Skeletal muscle tissue (tissue), 4 donors: ENCODE data around the gene C8A. TPM values are rescaled to one million over a fixed set of nuclear protein-coding genes. Genes with fewer than 3 reads are reported as not detected.

Experiments
- H3K27ac ChIP-seq: one replicate; pipeline ENCODE4 v1.7.0; 2013; ENCODE audit warnings: mild to moderate bottlenecking, low read depth, low read length, inconsistent platforms
- H3K27me3 ChIP-seq, 3 donors: one replicate each; pipeline ENCODE4 v1.7.0; 2013; ENCODE audit warnings: low read length in 3 of 3; ENCODE audit not compliant: control insufficient read depth in 3 of 3, insufficient read depth in 3 of 3
- H3K36me3 ChIP-seq, 3 donors: one replicate each; pipeline ENCODE4 v1.7.0; 2013; ENCODE audit warnings: low read length in 3 of 3; ENCODE audit not compliant: control insufficient read depth in 3 of 3, insufficient read depth in 3 of 3
- H3K4me1 ChIP-seq, 3 donors: one replicate each; pipeline ENCODE4 v1.7.0; 2013; ENCODE audit warnings: low read length in 3 of 3, mild to moderate bottlenecking in 3 of 3; ENCODE audit not compliant: control insufficient read depth in 3 of 3, insufficient read depth in 3 of 3
- H3K4me3 ChIP-seq, 3 donors: one replicate each; pipeline ENCODE4 v1.7.0; 2013; ENCODE audit warnings: low read length in 3 of 3
- H3K9ac ChIP-seq, 3 donors: one replicate each; pipeline ENCODE4 v1.7.0; 2013; ENCODE audit warnings: low read length in 3 of 3, mild to moderate bottlenecking in 3 of 3, moderate library complexity in 2 of 3, low read depth in 1 of 3
- H3K9me3 ChIP-seq, 3 donors: one replicate each; pipeline ENCODE4 v1.7.0; 2013; ENCODE audit warnings: low read length in 3 of 3; ENCODE audit not compliant: control insufficient read depth in 3 of 3
- total RNA-seq: library from RNA; depleted of rRNA; stranded (reverse); fragments of >200 nt; gene quantifications from one replicate; pipeline ENCODE4 v1.2.3, GENCODE V29; 2014
- donor health status: Osteomylitis.

C8A gene
- total RNA-seq, 1 donor from 2014 or later = not detected

DNA sequence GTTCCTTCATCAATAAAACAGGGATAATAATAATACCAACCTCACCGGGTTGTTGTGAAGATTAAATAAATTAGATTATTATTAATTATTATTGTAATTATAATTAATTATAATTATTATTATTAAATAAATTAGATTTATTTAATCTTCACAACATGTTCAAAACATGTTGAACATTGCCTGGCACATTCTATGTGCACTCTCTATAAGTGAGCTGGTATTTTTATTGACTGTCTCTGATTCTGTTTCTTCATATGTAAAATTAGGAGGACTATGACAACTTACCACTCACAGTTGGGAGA, 112.1 kb downstream of the C8A start:
- Histone ChIP-seq H3K9me3 (peaks cover 0 to 5% (median 0%) of the 10 kb centered on the region in 3 donors), H3K9ac (no peak overlapping the region), H3K4me1 (no peaks in the 10 kb centered on the region), H3K36me3 (no peaks in the 10 kb centered on the region), H3K4me3 (no peak overlapping the region), H3K27me3 (peaks cover 0 to 5% (median 0%) of the 10 kb centered on the region in 3 donors), H3K27ac (no peak overlapping the region)

DNA sequence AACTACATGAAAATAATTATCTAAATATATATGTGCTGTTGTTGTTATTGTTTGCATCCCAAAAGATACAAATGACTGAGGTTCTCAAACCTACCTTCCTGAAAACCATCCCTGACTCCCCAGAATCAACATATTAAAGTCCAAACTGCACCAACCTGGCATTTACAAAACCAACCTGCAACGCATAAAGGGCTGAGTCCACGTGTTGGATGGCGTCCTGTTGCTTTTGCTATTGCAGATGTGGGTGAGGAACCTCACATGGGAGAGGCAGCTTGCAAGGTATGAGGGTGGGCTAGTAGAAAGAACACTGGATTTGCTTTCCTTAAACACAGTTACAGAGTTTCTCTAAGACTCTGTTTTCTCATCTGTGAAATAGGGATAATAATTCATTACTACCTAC, 112.8 kb downstream of the C8A start:
- Histone ChIP-seq H3K27me3 (peaks cover 0 to 5% (median 0%) of the 10 kb centered on the region in 3 donors), H3K36me3 (no peaks in the 10 kb centered on the region), H3K4me1 (no peaks in the 10 kb centered on the region), H3K4me3 (no peak overlapping the region), H3K9ac (no peak overlapping the region), H3K9me3 (peaks cover 0 to 5% (median 0%) of the 10 kb centered on the region in 3 donors), H3K27ac (no peak overlapping the region)

Other genes with a start within 250 kb of the C8A start
- 56.9 TPM for gene PRKAA2, start 209.5 kb upstream of the C8A start, total RNA-seq
- not detected for gene FYB2, start 35.4 kb upstream of the C8A start, total RNA-seq
- gene C8B, start 111.2 kb downstream of the C8A start, total RNA-seq = not detected